Trophoblast cell (in vitro differentiated cells and primary cell): ENCODE measurements around the gene ZNF695.

ENCODE experiments used
- DNase-seq, 2 donors: peaks; one replicate each; pipeline ENCODE4 v3.0.0-alpha.2; 2016
- H2AFZ ChIP-seq: 2 replicates; pipeline ENCODE4 v1.6.1; 2013; ENCODE audit warnings: low read length, moderate library complexity, mild to moderate bottlenecking; ENCODE audit not compliant: insufficient read depth, poor library complexity
- H2AK5ac ChIP-seq: 2 replicates; pipeline ENCODE4 v1.6.1; 2013; ENCODE audit warnings: mild to moderate bottlenecking, low read length
- H2BK120ac ChIP-seq: 2 replicates; pipeline ENCODE4 v1.6.1; 2013; ENCODE audit warnings: low read length, mild to moderate bottlenecking, moderate library complexity; ENCODE audit not compliant: insufficient read depth, poor library complexity
- H2BK12ac ChIP-seq: 2 replicates; pipeline ENCODE4 v1.6.1; 2013; ENCODE audit warnings: mild to moderate bottlenecking, low read length, moderate library complexity
- H2BK5ac ChIP-seq: 2 replicates; pipeline ENCODE4 v1.6.1; 2013; ENCODE audit warnings: low read length, low read depth, moderate library complexity, mild to moderate bottlenecking; ENCODE audit not compliant: poor library complexity
- H3K14ac ChIP-seq: 2 replicates; pipeline ENCODE4 v1.6.1; 2013; ENCODE audit warnings: mild to moderate bottlenecking, low read length
- H3K18ac ChIP-seq: 2 replicates; pipeline ENCODE4 v1.6.1; 2013; ENCODE audit warnings: mild to moderate bottlenecking, low read length
- H3K23ac ChIP-seq: 2 replicates; pipeline ENCODE4 v1.6.1; 2013; ENCODE audit warnings: low read length
- H3K27ac ChIP-seq: 2 replicates; pipeline ENCODE4 v1.5.1; 2013; ENCODE audit warnings: low read depth, mild to moderate bottlenecking, inconsistent platforms, low read length, moderate library complexity
- H3K27me3 ChIP-seq: 2 replicates; pipeline ENCODE4 v1.6.1; 2013; ENCODE audit warnings: inconsistent platforms, mild to moderate bottlenecking, low read length, moderate library complexity; ENCODE audit not compliant: insufficient read depth
- H3K36me3 ChIP-seq, 2 experiments: 1 replicate in 1 of 2; 2 replicates in 1 of 2; pipeline ENCODE4 v1.6.1; 2013; ENCODE audit warnings: low read length in 2 of 2, mild to moderate bottlenecking in 2 of 2, moderate library complexity in 1 of 2; ENCODE audit not compliant: insufficient read depth in 2 of 2, control insufficient read depth in 1 of 2
- H3K4ac ChIP-seq: 2 replicates; pipeline ENCODE4 v1.6.1; 2013; ENCODE audit warnings: low read depth, mild to moderate bottlenecking, low read length, moderate library complexity
- H3K4me1 ChIP-seq, 2 experiments: 1 replicate in 1 of 2; 2 replicates in 1 of 2; pipeline ENCODE4 v1.6.1; 2013; ENCODE audit warnings: low read length in 2 of 2, mild to moderate bottlenecking in 2 of 2, moderate library complexity in 1 of 2; ENCODE audit not compliant: insufficient read depth in 2 of 2, control insufficient read depth in 1 of 2
- H3K4me2 ChIP-seq: 2 replicates; pipeline ENCODE4 v1.6.1; 2013; ENCODE audit warnings: inconsistent platforms, mild to moderate bottlenecking, low read length, moderate library complexity
- H3K4me3 ChIP-seq: 2 replicates; pipeline ENCODE4 v1.5.1; 2013; ENCODE audit warnings: mild to moderate bottlenecking, low read depth, low read length, inconsistent platforms
- H3K79me1 ChIP-seq: one replicate; pipeline ENCODE4 v1.6.1; 2013; ENCODE audit warnings: low read length
- H3K79me2 ChIP-seq: 2 replicates; pipeline ENCODE4 v1.6.1; 2013; ENCODE audit warnings: low read length, mild to moderate bottlenecking; ENCODE audit not compliant: control insufficient read depth, insufficient read depth, poor library complexity
- H3K9ac ChIP-seq: 2 replicates; pipeline ENCODE4 v1.6.1; 2013; ENCODE audit warnings: mild to moderate bottlenecking, low read length
- H3K9me3 ChIP-seq: 2 replicates; pipeline ENCODE4 v1.6.1; 2013; ENCODE audit warnings: low read depth, mild to moderate bottlenecking, control low read depth, inconsistent platforms, low read length; ENCODE audit not compliant: insufficient read depth
- H4K12ac ChIP-seq: 2 replicates; pipeline ENCODE4 v1.6.1; 2013; ENCODE audit warnings: low read depth, mild to moderate bottlenecking, low read length, moderate library complexity
- H4K8ac ChIP-seq: 2 replicates; pipeline ENCODE4 v1.6.1; 2013; ENCODE audit warnings: low read depth, mild to moderate bottlenecking, low read length, moderate library complexity
- H4K91ac ChIP-seq: one replicate; pipeline ENCODE4 v1.6.1; 2013; ENCODE audit warnings: low read depth, mild to moderate bottlenecking, low read length, moderate library complexity
- WGBS: extraction: QIAGEN DNeasy Blood & Tissue Kit; methylation state at CpG from one replicate; pipeline ENCODE4 v1.1.7; 2013; ENCODE audit warnings: missing lambda C conversion rate; ENCODE audit not compliant: insufficient read length, insufficient coverage; ENCODE audit errors: extremely low coverage; 5-methylcytosine and 5-hydroxymethylcytosine counted together

The ZNF695 gene

GRCh38 chr1:246966502-246966901, 41.4 kb downstream of the ZNF695 start:
- Histone ChIP-seq H3K14ac (no peak overlapping the region), H3K4me2 (no peak overlapping the region), H3K18ac (no peak overlapping the region), H3K4me1 (no peaks in the 10 kb centered on the region), H2BK5ac (no peak overlapping the region), H3K27ac (no peak overlapping the region), H3K79me1 (no peaks in the 10 kb centered on the region), H3K4me3 (no peak overlapping the region), H4K91ac (no peak overlapping the region), H3K27me3 (no peaks in the 10 kb centered on the region), H3K9me3 (peaks cover 5% of the 10 kb centered on the region), H3K9ac (no peak overlapping the region), H3K23ac (no peak overlapping the region), H2AFZ (no peak overlapping the region), H4K8ac (no peak overlapping the region), H3K36me3 (peaks cover 10 to 18% of the 10 kb centered on the region in 2 experiments), H2BK12ac (no peak overlapping the region), H3K4ac (no peak overlapping the region), H2BK120ac (no peak overlapping the region), H2AK5ac (no peak overlapping the region), H4K12ac (no peak overlapping the region), H3K79me2 (no peaks in the 10 kb centered on the region)
- WGBS: no CpG with 5 or more reads among the region's 2 CpGs
- DNase-seq: no peak

DNA sequence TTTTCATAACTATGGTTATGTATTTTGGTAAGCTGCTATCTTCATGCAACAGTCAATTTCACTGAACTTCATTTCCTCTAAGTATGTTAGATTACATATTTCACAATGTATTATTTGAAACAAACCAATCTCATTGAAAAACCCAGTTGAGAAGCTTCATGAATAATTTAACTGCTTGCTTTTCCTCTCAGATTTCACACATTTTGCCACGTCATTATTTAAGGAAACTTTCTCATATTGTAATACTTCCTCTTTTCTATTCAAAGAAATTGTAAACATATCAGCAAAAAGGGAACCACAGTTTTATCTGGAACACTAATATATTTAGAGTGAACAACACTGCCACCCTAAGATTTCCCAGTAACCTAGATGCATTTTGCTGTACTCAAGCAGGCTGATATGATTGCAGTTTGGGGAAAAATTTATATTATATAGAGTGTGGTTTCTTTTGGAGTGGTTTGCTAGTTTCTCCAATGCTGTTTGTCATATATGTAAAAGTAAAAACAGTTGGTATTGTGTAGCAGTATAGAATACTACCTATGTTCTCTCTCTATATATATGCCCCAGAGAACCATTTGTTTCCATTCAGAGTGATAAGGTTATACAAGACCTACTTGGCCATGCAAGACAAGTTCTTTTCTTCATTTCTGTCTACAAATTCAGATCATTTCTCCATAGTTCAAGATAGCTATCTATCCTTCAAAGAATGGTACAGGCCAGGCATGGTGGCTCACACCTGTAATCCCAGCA, 47.7 kb downstream of the ZNF695 start:
- Histone ChIP-seq H3K9me3 (no peaks in the 10 kb centered on the region), H3K36me3 (peaks cover 4 to 7% of the 10 kb centered on the region in 2 experiments), H3K27ac (no peak overlapping the region), H3K4ac (no peak overlapping the region), H3K14ac (no peak overlapping the region), H3K27me3 (no peaks in the 10 kb centered on the region), H3K4me2 (no peak overlapping the region), H3K4me3 (no peak overlapping the region), H3K9ac (no peak overlapping the region), H2BK12ac (no peak overlapping the region), H2BK120ac (no peak overlapping the region), H4K12ac (no peak overlapping the region), H3K79me1 (no peaks in the 10 kb centered on the region), H2AFZ (no peak overlapping the region), H3K79me2 (no peaks in the 10 kb centered on the region), H2AK5ac (no peak overlapping the region), H2BK5ac (no peak overlapping the region), H4K91ac (no peak overlapping the region), H3K23ac (no peak overlapping the region), H3K18ac (no peak overlapping the region), H3K4me1 (no peaks in the 10 kb centered on the region), H4K8ac (no peak overlapping the region)
- peak in 1 of 2 donors; percentile 31 for DNase-seq
- WGBS: no CpG with 5 or more reads among the region's 1 CpG

GRCh38 chr1:246954126-246954525, 53.7 kb downstream of the ZNF695 start:
- no CpG with 5 or more reads among the region's 4 CpGs for WGBS
- Histone ChIP-seq H3K23ac (peak overlapping the region; percentile 90), H4K12ac (no peak overlapping the region), H3K14ac (no peak overlapping the region), H3K18ac (no peak overlapping the region), H3K27ac (no peak overlapping the region), H2BK120ac (no peak overlapping the region), H3K4me3 (no peak overlapping the region), H3K4me2 (no peak overlapping the region), H3K79me1 (no peaks in the 10 kb centered on the region), H2AFZ (no peak overlapping the region), H3K36me3 (peaks cover 3% of the 10 kb centered on the region in 2 experiments), H3K4me1 (no peaks in the 10 kb centered on the region), H4K91ac (no peak overlapping the region), H3K9ac (no peak overlapping the region), H2BK12ac (no peak overlapping the region), H3K4ac (no peak overlapping the region), H2AK5ac (no peak overlapping the region), H2BK5ac (no peak overlapping the region), H3K9me3 (no peaks in the 10 kb centered on the region), H3K79me2 (no peaks in the 10 kb centered on the region), H4K8ac (no peak overlapping the region), H3K27me3 (no peaks in the 10 kb centered on the region)
- DNase-seq: no peak

DNA sequence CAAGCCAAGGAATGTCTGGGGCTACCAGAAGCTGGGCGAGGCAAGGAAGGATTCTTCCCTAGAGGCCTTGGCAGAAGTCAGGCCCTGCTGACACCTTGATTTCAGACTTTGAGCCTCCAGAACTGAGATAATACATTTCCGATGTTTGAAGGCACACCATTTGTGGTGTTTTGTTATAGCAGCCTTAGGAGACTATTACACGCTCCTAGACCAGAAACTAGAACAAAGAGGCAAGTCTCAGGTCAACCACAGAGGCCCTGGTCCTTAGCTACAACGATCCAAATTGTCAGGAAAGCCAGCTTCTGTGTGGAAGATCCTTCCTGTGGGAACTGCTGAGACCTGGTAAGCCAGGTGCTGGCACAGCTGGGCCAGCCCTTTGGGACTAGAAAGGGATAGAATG, 56.4 kb downstream of the ZNF695 start:
- no peak overlapping the region for H2AFZ ChIP-seq
- H2BK12ac ChIP-seq: no peak overlapping the region
- H3K36me3 ChIP-seq: no peaks in the 10 kb centered on the region
- no peak overlapping the region for H3K14ac ChIP-seq
- H3K4me1 ChIP-seq: peaks cover 6 to 9% of the 10 kb centered on the region in 2 experiments
- H3K27ac ChIP-seq: no peak overlapping the region
- H3K79me2 ChIP-seq: no peaks in the 10 kb centered on the region
- H4K12ac ChIP-seq: no peak overlapping the region
- WGBS: no CpG with 5 or more reads among the region's 4 CpGs
- H4K91ac ChIP-seq: no peak overlapping the region
- H3K23ac ChIP-seq: no peak overlapping the region
- H2BK120ac ChIP-seq: no peak overlapping the region
- no peaks in the 10 kb centered on the region for H3K9me3 ChIP-seq
- DNase-seq: no peak
- H3K18ac ChIP-seq: no peak overlapping the region
- H3K9ac ChIP-seq: no peak overlapping the region
- H2BK5ac ChIP-seq: no peak overlapping the region
- H3K4me3 ChIP-seq: no peak overlapping the region
- no peak overlapping the region for H4K8ac ChIP-seq
- no peak overlapping the region for H3K4me2 ChIP-seq
- peaks cover 7% of the 10 kb centered on the region for H3K79me1 ChIP-seq
- H2AK5ac ChIP-seq: no peak overlapping the region
- no peaks in the 10 kb centered on the region for H3K27me3 ChIP-seq
- no peak overlapping the region for H3K4ac ChIP-seq
